A549 (cell line): ENCODE data around the gene TUBGCP6. TPM values are rescaled to one million over a fixed set of nuclear protein-coding genes. Genes with fewer than 3 reads are reported as not detected.

Experiments used
- ATAC-seq, 2 experiments: fragments of 200-7000 bp in 1 of 2; fragments of >200 bp in 1 of 2; cut with Nextera tagmentation in 1 of 2; cut with Tn5 transposase in 1 of 2; 3 replicates each; pipeline versions ENCODE4 v1.8.0 to v1.9.1; 2018 to 2020; ENCODE audit warnings: mild to moderate bottlenecking in 1 of 2, moderate library complexity in 1 of 2
- CTCF ChIA-PET: fragments of 300-600 bp; sonication (Branson Sonifier 250); formaldehyde crosslinking; extraction: SDS; loops from one replicate; lab custom pipeline; 2021; ENCODE audit warnings: antibody characterized with exemption, inconsistent platforms; lab: Yijun Ruan, JAX
- POLR2A ChIA-PET: fragments of 350-600 bp; formaldehyde crosslinking; extraction: SDS; loops from one replicate; lab custom pipeline; 2021; ENCODE audit warnings: antibody characterized with exemption, inconsistent platforms; lab: Yijun Ruan, JAX
- DNase-seq, 2 experiments: peaks; one replicate each; pipeline versions ENCODE4 v3.0.0 to v3.0.0-alpha.2; 2011 to 2016; ENCODE audit warnings: low read depth in 1 of 2, low spot score in 1 of 2
- FAIRE-seq: peaks from 2 replicates; lab custom pipeline; 2011; peaks lifted over from hg19 to GRCh38; lab: Jason Lieb, UNC
- H3K27ac ChIP-seq, 2 experiments: fragments of >200 bp; sonication (Bioruptor Twin); formaldehyde crosslinking; 3 replicates each; pipeline ENCODE4 v1.5.1; 2016 to 2017
- H3K4me1 ChIP-seq: fragments of >200 bp; sonication (Bioruptor Twin); formaldehyde crosslinking; 3 replicates; pipeline ENCODE4 v1.6.1; 2016
- H3K4me2 ChIP-seq: fragments of >200 bp; sonication (Bioruptor Twin); formaldehyde crosslinking; 3 replicates; pipeline ENCODE4 v1.6.1; 2016
- H3K4me3 ChIP-seq: fragments of >200 bp; sonication (Bioruptor Twin); formaldehyde crosslinking; 3 replicates; pipeline ENCODE4 v1.5.1; 2016
- H3K9me3 ChIP-seq: fragments of >200 bp; sonication (Bioruptor Twin); formaldehyde crosslinking; 3 replicates; pipeline ENCODE4 v1.6.1; 2016
- CBX8 ChIP-seq: fragments of 200-600 bp; sonication (generic); IDR thresholded peaks from 2 replicates; pipeline ENCODE4 v1.6.1; 2016
- CEBPB ChIP-seq, 2 experiments: fragments of >200 bp in 1 of 2; sonication (Bioruptor Twin) in 1 of 2; formaldehyde crosslinking in 1 of 2; IDR thresholded peaks; 2 replicates each; pipeline ENCODE4 v1.6.1; 2012 to 2016
- ESRRA ChIP-seq: fragments of 150-350 bp; IDR thresholded peaks from 2 replicates; pipeline ENCODE4 v1.6.1; 2014; ENCODE audit warnings: mild to moderate bottlenecking, low read length, borderline replicate concordance
- FOSB ChIP-seq: fragments of 250-450 bp; sonication (Bioruptor Pico); IDR thresholded peaks from 2 replicates; pipeline ENCODE4 v1.5.0; 2020; ENCODE audit warnings: mild to moderate bottlenecking, moderate library complexity
- FOSL2 ChIP-seq, 2 experiments: fragments of 450-650 bp in 1 of 2; fragments of >200 bp in 1 of 2; sonication (Bioruptor Twin) in 1 of 2; formaldehyde crosslinking; IDR thresholded peaks; 2 replicates each; pipeline versions ENCODE4 v1.5.0 to v1.6.1; 2016 to 2020; ENCODE audit warnings: mild to moderate bottlenecking in 1 of 2, moderate library complexity in 1 of 2
- FOXS1 ChIP-seq: fragments of 250-450 bp; sonication (Bioruptor Pico); IDR thresholded peaks from 2 replicates; pipeline ENCODE4 v1.5.0; 2020; ENCODE audit warnings: mild to moderate bottlenecking, moderate library complexity
- GATA3 ChIP-seq: IDR thresholded peaks from 2 replicates; pipeline ENCODE4 v1.6.1; 2012; ENCODE audit warnings: borderline replicate concordance
- HEYL ChIP-seq: fragments of 250-450 bp; sonication (Bioruptor Pico); IDR thresholded peaks from 2 replicates; pipeline ENCODE4 v1.8.0; 2021; ENCODE audit warnings: mild to moderate bottlenecking, moderate library complexity
- JUN ChIP-seq, 2 experiments: fragments of >200 bp; sonication (Bioruptor Twin); formaldehyde crosslinking; IDR thresholded peaks; 2 replicates in 1 of 2; 3 replicates in 1 of 2; pipeline ENCODE4 v1.6.1; 2016 to 2017
- KDM1A ChIP-seq: fragments of 200-600 bp; sonication (generic); IDR thresholded peaks from 2 replicates; pipeline ENCODE4 v1.6.1; 2016; ENCODE audit warnings: low read depth, mild to moderate bottlenecking
- MAFK ChIP-seq: fragments of 450-650 bp; IDR thresholded peaks from 2 replicates; pipeline ENCODE4 v1.6.1; 2014; ENCODE audit not compliant: partially characterized antibody
- MAZ ChIP-seq: fragments of 150-350 bp; IDR thresholded peaks from 2 replicates; pipeline ENCODE4 v1.6.1; 2014; ENCODE audit warnings: antibody characterized with exemption, low read depth, low read length, borderline replicate concordance
- NFE2L2 ChIP-seq: fragments of 150-350 bp; conservative IDR thresholded peaks from 2 replicates; pipeline ENCODE4 v1.6.1; 2014; ENCODE audit warnings: low read length
- NPAS2 ChIP-seq: fragments of 250-450 bp; sonication (Bioruptor Pico); IDR thresholded peaks from 2 replicates; pipeline ENCODE4 v1.8.0; 2022; ENCODE audit warnings: mild to moderate bottlenecking, moderate library complexity, borderline replicate concordance
- PHF8 ChIP-seq: fragments of 200-600 bp; sonication (generic); IDR thresholded peaks from 2 replicates; pipeline ENCODE4 v1.6.1; 2016; ENCODE audit warnings: low read depth, mild to moderate bottlenecking, antibody characterized with exemption, moderate library complexity, borderline replicate concordance
- POLR2A ChIP-seq: IDR thresholded peaks from 2 replicates; pipeline ENCODE4 v1.6.1; 2012; ENCODE audit warnings: mild to moderate bottlenecking, low read length
- POLR2AphosphoS2 ChIP-seq: conservative IDR thresholded peaks from 2 replicates; pipeline ENCODE4 v1.6.1; 2012; ENCODE audit warnings: low read length, improper control_type of control experiment, inconsistent platforms
- RAD21 ChIP-seq, 2 experiments: fragments of >200 bp in 1 of 2; sonication (Bioruptor Twin) in 1 of 2; formaldehyde crosslinking in 1 of 2; IDR thresholded peaks in 1 of 2; conservative IDR thresholded peaks in 1 of 2; 2 replicates in 1 of 2; 3 replicates in 1 of 2; pipeline ENCODE4 v1.6.1; 2012 to 2018; ENCODE audit warnings: inconsistent platforms in 1 of 2
- RFX5 ChIP-seq: fragments of 450-650 bp; IDR thresholded peaks from 2 replicates; pipeline ENCODE4 v1.7.1; 2014; ENCODE audit warnings: antibody characterized with exemption, mild to moderate bottlenecking, moderate library complexity
- TP53 ChIP-seq: fragments of 250-450 bp; sonication (Bioruptor Pico); IDR thresholded peaks from 2 replicates; pipeline ENCODE4 v1.5.0; 2021; ENCODE audit warnings: mild to moderate bottlenecking, moderate library complexity
- ZC3H11A ChIP-seq: fragments of 450-650 bp; IDR thresholded peaks from 2 replicates; pipeline ENCODE4 v1.6.1; 2014; ENCODE audit warnings: antibody characterized with exemption, mild to moderate bottlenecking
- ZFP36 ChIP-seq: fragments of 450-650 bp; IDR thresholded peaks from 2 replicates; pipeline ENCODE4 v1.6.1; 2014; ENCODE audit warnings: borderline replicate concordance; ENCODE audit not compliant: partially characterized antibody
- WGBS: methylation state at CpG from one replicate; pipeline ENCODE4 v1.1.6; 2017; ENCODE audit errors: missing lambda C conversion rate; 5-methylcytosine and 5-hydroxymethylcytosine counted together
- polyA plus RNA-seq, 4 experiments: library from polyadenylated mRNA; depleted of rRNA in 3 of 4; stranded (reverse); fragments of >200 nt; fragmentation: RNase III in 1 of 4; extraction: RNeasy Plus Mini Kit Qiagen cat#74134 plus additional on column Dnase treatment in 1 of 4; gene quantifications; 2 replicates in 3 of 4; 3 replicates in 1 of 4; pipeline ENCODE4 v1.2.3, GENCODE V29; 2011 to 2017
- TF ChIP-seq, protein P1 (sequence below): IDR thresholded peaks from 2 replicates; pipeline ENCODE4 v1.6.1; 2012
- TF ChIP-seq, protein P2 (sequence below): fragments of 200-600 bp; sonication (generic); IDR thresholded peaks from 2 replicates; pipeline ENCODE4 v1.6.1; 2016; ENCODE audit warnings: antibody characterized with exemption, mild to moderate bottlenecking, moderate library complexity
- TF ChIP-seq, protein P3 (sequence below): IDR thresholded peaks from 2 replicates; pipeline ENCODE4 v1.6.1; 2012; ENCODE audit warnings: low read depth, borderline replicate concordance

The TUBGCP6 gene
- polyA plus RNA-seq, 2 of the 4 experiments (the other 2 are of a cell fraction), result 6.5 to 14.2 TPM

DNA sequence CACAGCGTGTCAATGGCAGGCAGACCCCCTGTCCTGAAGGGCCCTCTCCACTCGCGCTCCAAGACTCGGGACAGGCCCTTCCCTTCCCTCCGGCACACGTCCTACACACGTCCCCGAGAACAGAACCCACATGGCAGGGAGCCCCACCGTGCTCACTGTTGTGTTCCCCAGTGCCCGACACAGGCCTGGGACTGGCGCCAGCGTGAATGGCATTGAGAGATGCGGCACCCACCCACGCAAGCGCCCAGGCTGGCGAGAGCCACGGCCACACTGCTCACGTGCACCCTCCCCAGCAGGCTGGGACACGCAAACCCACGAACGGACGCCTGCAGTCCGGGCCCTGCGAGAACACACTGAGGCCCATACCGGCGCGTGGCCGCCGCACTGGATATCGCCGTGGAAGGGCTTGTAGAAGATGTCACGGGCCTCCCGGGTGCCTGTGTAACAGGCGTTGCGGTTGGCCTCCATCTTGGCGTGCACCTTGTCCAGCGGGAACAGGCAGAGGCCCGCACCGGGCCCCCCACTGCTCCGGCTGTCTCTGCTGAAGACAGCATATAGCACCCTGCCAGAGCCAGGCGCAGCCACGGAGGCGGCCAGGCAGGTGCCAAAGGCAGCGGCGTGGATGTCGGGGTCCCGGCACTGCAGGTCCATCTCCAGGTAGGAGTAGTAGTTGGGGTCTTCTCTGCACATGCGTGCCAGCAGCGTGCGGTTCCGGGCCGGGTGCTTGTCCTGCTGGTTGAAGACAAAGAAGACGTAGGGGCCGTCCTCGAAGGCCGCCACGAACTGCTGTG lies 44.5 kb upstream of the TUBGCP6 start:
- FAIRE-seq, result no peak
- ChIA-PET CTCF (interaction anchor here (1.2 to 5.2 kb wide), 2 partner anchors 13 to 37 kb away, joined by 4 to 35 read pairs; no protein-coding TSS in a partner anchor), POLR2A (no interaction called here)
- Histone ChIP-seq H3K9me3 (no peaks in the 10 kb centered on the region), H3K4me3 (no peak overlapping the region), H3K27ac (no peak overlapping the region), H3K4me2 (no peak overlapping the region), H3K4me1 (peaks cover 19% of the 10 kb centered on the region)
- no peak for DNase-seq
- no peak for ATAC-seq
- 100% methylated on average over 25 of the region's 57 CpGs for WGBS
- TF ChIP-seq, protein P1, sequence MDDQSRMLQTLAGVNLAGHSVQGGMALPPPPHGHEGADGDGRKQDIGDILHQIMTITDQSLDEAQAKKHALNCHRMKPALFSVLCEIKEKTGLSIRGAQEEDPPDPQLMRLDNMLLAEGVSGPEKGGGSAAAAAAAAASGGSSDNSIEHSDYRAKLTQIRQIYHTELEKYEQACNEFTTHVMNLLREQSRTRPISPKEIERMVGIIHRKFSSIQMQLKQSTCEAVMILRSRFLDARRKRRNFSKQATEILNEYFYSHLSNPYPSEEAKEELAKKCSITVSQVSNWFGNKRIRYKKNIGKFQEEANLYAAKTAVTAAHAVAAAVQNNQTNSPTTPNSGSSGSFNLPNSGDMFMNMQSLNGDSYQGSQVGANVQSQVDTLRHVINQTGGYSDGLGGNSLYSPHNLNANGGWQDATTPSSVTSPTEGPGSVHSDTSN, result no peak
- TF ChIP-seq NFE2L2 (no peak), MAFK (no peak), NPAS2 (no peak), CBX8 (no peak), GATA3 (no peak), KDM1A (no peak)
- TF ChIP-seq, all 56 proteins: peak for 0

DNA sequence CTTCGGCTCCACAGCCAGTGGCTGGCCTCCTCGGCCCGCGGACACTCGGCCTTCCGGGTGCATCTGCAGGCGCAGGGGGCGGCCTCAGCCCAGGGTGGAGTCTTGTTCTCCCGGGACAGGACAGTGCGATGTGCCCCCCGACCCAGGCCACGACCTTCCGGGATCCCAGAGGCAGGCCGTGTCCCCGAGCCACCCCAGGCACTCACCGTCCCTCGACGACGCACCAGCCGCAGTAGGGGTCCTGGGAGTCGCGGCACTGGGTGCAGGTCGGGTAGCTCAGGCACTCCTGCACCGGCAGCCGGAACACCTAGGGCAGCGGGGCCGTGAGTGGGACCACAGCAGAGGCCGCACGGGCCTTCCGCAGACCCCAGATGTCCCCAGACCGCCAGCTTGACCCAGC lies 42.9 kb upstream of the TUBGCP6 start:
- no peak overlapping the region for H3K4me2 ChIP-seq
- H3K27ac ChIP-seq, result no peak overlapping the region
- no peak for FAIRE-seq
- ChIA-PET POLR2A (no interaction called here), CTCF (interaction anchor here (0.7 to 1.2 kb wide), 3 partner anchors 16 to 162 kb away, joined by 3 to 4 read pairs (median 3); no protein-coding TSS in a partner anchor)
- ATAC-seq, result no peak
- no peak overlapping the region for H3K4me3 ChIP-seq
- 94% methylated on average over 15 of the region's 31 CpGs for WGBS
- DNase-seq, result no peak
- no peaks in the 10 kb centered on the region for H3K9me3 ChIP-seq
- H3K4me1 ChIP-seq, result peaks cover 12% of the 10 kb centered on the region
- TF ChIP-seq FOSB (CRISPR knock-in tag) (no peak), JUN (IDR thresholded peaks at IDR 0.05) (no peak), CBX8 (no peak), FOXS1 (CRISPR knock-in tag) (no peak), POLR2AphosphoS2 (no peak), TP53 (CRISPR knock-in tag) (no peak), RAD21 (conservative IDR thresholded peaks at IDR 0.05 in 1 of 2, IDR thresholded peaks at IDR 0.05 in 1 of 2) (no peak)

DNA sequence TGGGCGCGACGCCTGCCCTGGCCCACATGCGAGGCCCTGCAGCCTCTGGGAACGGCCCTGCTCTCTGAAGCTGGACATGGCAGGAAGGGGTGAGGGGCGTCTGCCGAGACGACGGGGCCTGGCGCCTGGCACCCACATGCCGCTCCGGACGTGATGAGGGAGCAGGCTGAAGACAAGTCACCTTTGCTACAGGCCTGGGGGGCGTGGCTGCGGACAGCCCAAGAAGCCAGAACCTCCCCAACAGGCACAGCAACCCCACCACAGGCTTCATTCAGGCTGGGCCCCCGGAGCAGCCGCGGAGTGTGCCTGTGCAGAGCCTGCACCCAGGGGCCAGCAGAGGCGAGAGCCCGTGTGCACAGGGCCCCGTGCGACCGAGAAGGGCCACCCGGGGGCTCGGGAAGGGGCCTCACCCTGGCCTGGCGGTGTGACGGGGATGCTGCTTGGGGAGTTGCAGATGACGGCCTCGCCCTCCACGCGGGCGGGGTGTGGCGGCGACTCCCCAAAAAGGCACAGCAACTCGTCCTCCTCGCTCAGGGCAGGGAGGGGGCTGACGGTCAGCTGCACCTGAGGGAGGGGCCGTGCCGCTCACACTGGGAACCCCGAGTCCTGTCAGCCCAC lies 42.0 kb upstream of the TUBGCP6 start:
- WGBS, result 94% methylated on average over 16 of the region's 40 CpGs
- TF ChIP-seq FOXS1 (CRISPR knock-in tag) (no peak), FOSL2 (IDR thresholded peaks at IDR 0.05) (no peak), FOSL2 (CRISPR knock-in tag; IDR thresholded peaks at IDR 0.05) (no peak), ESRRA (no peak), RFX5 (no peak), ZFP36 (no peak), MAZ (no peak), PHF8 (no peak), ZC3H11A (no peak), POLR2A (no peak), HEYL (no peak), CEBPB (IDR thresholded peaks at IDR 0.05) (no peak), KDM1A (no peak)
- TF ChIP-seq, protein P2, sequence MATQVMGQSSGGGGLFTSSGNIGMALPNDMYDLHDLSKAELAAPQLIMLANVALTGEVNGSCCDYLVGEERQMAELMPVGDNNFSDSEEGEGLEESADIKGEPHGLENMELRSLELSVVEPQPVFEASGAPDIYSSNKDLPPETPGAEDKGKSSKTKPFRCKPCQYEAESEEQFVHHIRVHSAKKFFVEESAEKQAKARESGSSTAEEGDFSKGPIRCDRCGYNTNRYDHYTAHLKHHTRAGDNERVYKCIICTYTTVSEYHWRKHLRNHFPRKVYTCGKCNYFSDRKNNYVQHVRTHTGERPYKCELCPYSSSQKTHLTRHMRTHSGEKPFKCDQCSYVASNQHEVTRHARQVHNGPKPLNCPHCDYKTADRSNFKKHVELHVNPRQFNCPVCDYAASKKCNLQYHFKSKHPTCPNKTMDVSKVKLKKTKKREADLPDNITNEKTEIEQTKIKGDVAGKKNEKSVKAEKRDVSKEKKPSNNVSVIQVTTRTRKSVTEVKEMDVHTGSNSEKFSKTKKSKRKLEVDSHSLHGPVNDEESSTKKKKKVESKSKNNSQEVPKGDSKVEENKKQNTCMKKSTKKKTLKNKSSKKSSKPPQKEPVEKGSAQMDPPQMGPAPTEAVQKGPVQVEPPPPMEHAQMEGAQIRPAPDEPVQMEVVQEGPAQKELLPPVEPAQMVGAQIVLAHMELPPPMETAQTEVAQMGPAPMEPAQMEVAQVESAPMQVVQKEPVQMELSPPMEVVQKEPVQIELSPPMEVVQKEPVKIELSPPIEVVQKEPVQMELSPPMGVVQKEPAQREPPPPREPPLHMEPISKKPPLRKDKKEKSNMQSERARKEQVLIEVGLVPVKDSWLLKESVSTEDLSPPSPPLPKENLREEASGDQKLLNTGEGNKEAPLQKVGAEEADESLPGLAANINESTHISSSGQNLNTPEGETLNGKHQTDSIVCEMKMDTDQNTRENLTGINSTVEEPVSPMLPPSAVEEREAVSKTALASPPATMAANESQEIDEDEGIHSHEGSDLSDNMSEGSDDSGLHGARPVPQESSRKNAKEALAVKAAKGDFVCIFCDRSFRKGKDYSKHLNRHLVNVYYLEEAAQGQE, result no peak
- TF ChIP-seq, protein P3, sequence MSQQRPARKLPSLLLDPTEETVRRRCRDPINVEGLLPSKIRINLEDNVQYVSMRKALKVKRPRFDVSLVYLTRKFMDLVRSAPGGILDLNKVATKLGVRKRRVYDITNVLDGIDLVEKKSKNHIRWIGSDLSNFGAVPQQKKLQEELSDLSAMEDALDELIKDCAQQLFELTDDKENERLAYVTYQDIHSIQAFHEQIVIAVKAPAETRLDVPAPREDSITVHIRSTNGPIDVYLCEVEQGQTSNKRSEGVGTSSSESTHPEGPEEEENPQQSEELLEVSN, result no peak
- POLR2A ChIA-PET, result no interaction called here

More for the DNA sequence above, 42.0 kb upstream of the TUBGCP6 start:
- H3K4me2 ChIP-seq, result no peak overlapping the region
- ATAC-seq (no peak), FAIRE-seq (no peak), DNase-seq (no peak)
- peaks cover 17% of the 10 kb centered on the region for H3K4me1 ChIP-seq
- no peak overlapping the region for H3K4me3 ChIP-seq
- H3K9me3 ChIP-seq, result no peaks in the 10 kb centered on the region
- CTCF ChIA-PET, result no interaction called here
- H3K27ac ChIP-seq, result no peak overlapping the region
